Retinal pigment epithelial cell (primary cell): ENCODE measurements around the gene WWTR1.

Source experiments
- DNase-seq: peaks from one replicate; pipeline ENCODE4 v3.0.0-alpha.2; 2010; ENCODE audit warnings: low read depth
- H3K4me3 ChIP-seq: 2 replicates; pipeline ENCODE4 v1.5.1; 2011; ENCODE audit warnings: mild to moderate bottlenecking, low read length, control low read depth, moderate library complexity
- TF ChIP-seq, protein P1 (sequence below): conservative IDR thresholded peaks from 2 replicates; pipeline ENCODE4 v1.5.1; 2011; ENCODE audit warnings: low read depth, low read length, control low read depth, inconsistent platforms

Gene WWTR1

DNA sequence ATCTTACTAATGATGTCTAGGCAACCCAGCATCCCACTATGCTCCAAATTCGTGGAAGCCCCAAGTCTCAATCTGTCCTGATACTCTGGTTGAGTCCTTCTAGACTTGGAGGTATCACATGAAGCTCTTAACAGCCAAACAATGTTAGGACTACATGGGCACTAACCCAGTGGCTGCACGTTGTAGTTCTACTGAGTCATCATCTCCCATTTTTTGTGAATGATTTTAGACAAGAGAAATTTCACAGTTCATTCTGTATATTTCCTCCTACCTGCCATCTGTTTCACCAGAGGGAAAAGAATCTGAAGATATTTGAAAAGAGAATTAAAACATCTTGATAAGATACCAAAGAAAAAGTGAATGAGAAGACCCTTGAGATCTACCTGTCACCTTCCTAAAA is 9.8 kb upstream of the WWTR1 start:
- no peak overlapping the region for H3K4me3 ChIP-seq
- no peak for DNase-seq
- TF ChIP-seq, protein P1, sequence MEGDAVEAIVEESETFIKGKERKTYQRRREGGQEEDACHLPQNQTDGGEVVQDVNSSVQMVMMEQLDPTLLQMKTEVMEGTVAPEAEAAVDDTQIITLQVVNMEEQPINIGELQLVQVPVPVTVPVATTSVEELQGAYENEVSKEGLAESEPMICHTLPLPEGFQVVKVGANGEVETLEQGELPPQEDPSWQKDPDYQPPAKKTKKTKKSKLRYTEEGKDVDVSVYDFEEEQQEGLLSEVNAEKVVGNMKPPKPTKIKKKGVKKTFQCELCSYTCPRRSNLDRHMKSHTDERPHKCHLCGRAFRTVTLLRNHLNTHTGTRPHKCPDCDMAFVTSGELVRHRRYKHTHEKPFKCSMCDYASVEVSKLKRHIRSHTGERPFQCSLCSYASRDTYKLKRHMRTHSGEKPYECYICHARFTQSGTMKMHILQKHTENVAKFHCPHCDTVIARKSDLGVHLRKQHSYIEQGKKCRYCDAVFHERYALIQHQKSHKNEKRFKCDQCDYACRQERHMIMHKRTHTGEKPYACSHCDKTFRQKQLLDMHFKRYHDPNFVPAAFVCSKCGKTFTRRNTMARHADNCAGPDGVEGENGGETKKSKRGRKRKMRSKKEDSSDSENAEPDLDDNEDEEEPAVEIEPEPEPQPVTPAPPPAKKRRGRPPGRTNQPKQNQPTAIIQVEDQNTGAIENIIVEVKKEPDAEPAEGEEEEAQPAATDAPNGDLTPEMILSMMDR: no peak

DNA sequence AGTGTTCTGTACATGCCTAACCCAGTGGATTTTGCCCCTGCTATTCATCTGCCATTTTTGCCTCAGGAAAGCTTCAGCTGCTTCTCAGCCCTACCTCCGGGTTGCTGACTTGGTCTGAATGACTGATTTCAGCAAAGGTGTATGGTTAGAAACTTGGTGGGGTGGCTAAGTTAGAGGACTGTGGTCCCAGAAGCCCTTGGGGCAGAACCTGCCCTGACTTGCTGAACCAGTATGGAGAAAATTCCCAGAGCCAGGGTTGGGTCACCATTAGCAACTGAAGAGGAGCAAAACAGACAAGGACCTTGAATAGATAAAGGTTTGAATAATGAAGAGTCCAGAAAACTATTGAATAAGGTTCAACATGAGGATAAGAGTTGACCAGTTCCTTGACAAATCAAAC is 6.1 kb upstream of the WWTR1 start:
- no peak for DNase-seq
- TF ChIP-seq, protein P1: no peak
- H3K4me3 ChIP-seq: no peak overlapping the region

- H3K4me3 ChIP-seq: no peak overlapping the region
- DNase-seq: no peak
- TF ChIP-seq, protein P1: no peak
Observed at GRCh38 chr3:149662240-149662887, 4.5 kb upstream of the WWTR1 start.

GRCh38 chr3:149660462-149660861 is 2.6 kb upstream of the WWTR1 start:
- TF ChIP-seq, protein P1: no peak
- DNase-seq: no peak
- no peak overlapping the region for H3K4me3 ChIP-seq

- no peak for DNase-seq
- peak overlapping the region; percentile 83 for H3K4me3 ChIP-seq
- TF ChIP-seq, protein P1: no peak
Observed at GRCh38 chr3:149658744-149659497, 1.1 kb upstream of the WWTR1 start.

DNA sequence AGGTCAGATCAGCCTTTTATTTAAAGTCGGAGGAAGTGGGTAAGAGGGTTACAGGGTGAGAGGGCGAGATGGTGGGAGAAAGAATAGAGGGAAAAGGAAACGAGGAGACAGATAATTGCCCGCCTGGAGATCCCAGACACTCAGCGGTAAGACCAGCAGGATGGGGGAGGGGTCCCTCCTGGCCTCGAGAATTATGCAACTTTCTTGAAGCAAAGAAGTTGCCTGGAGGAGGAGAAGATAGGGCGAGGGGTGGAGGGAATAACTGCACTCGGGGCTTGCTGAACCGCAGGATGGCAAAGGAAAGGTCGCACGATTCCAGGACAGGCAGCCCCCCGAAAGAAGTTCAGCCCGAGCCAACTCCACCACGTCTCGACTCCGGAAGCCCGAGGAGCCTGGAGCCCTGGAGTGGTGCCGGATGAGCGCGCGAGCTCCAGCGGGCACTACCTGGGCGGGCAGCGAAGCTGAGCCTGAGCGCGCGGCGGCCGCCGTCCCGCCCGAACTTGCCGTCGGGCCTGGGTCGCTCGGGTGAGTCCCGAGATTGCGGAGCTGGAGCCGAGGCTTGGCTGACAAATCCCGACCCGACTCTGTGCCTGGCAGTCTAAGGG is 402 bp downstream of the WWTR1 start:
- H3K4me3 ChIP-seq: peak overlapping the region; percentile 83
- no peak for DNase-seq

More for the DNA sequence above, 402 bp downstream of the WWTR1 start:
- TF ChIP-seq, protein P1: no peak
